OCI-LY7 (cell line): ENCODE data around the gene SNAP91. TPM values are rescaled to one million over a fixed set of nuclear protein-coding genes. Genes with fewer than 3 reads are reported as not detected.

Source experiments
- BruUV-seq: library from RNA; stranded (reverse); fragments of 400-500 nt; replicated peaks from 2 replicates; lab custom pipeline; 2021; lab: Mats Ljungman, UMichigan
- CTCF ChIA-PET: fragments of 300-600 bp; sonication (Branson Sonifier 250); formaldehyde crosslinking; loops from one replicate; lab custom pipeline; 2022; ENCODE audit warnings: antibody characterized with exemption; ENCODE audit not compliant: unreplicated experiment; lab: Charles Lee
- POLR2A ChIA-PET: fragments of 300-600 bp; sonication (Branson Sonifier 250); formaldehyde crosslinking; loops from one replicate; lab custom pipeline; 2022; ENCODE audit warnings: antibody characterized with exemption; lab: Charles Lee
- DNase-seq: peaks from one replicate; pipeline ENCODE4 v3.0.0-alpha.2; 2015; ENCODE audit warnings: low spot score
- H2AFZ ChIP-seq: fragments of 200-600 bp; sonication (generic), shearing (Covaris generic); 2 replicates; pipeline ENCODE4 v1.6.1; 2014; ENCODE audit warnings: mild to moderate bottlenecking, antibody characterized with exemption, low read length, moderate library complexity
- H3K27ac ChIP-seq: fragments of 200-600 bp; sonication (generic); 2 replicates; pipeline ENCODE4 v1.5.1; 2014; ENCODE audit warnings: mixed run types, low read depth, mild to moderate bottlenecking, moderate library complexity, low read length, inconsistent platforms; ENCODE audit not compliant: poor library complexity, severe bottlenecking
- H3K36me3 ChIP-seq: fragments of 200-600 bp; sonication (generic); 2 replicates; pipeline ENCODE4 v1.6.1; 2014; ENCODE audit warnings: mild to moderate bottlenecking, antibody characterized with exemption, low read length, moderate library complexity, mixed read lengths; ENCODE audit not compliant: insufficient read depth
- H3K4me1 ChIP-seq: fragments of 200-600 bp; sonication (generic); 2 replicates; pipeline ENCODE4 v1.5.1; 2014; ENCODE audit warnings: mild to moderate bottlenecking, low read length; ENCODE audit not compliant: insufficient read depth, poor library complexity, severe bottlenecking
- H3K4me2 ChIP-seq: fragments of 200-600 bp; sonication (generic); 2 replicates; pipeline ENCODE4 v1.6.1; 2014; ENCODE audit warnings: mild to moderate bottlenecking, low read length
- H3K4me3 ChIP-seq: fragments of 200-600 bp; sonication (generic); 2 replicates; pipeline ENCODE4 v1.5.1; 2014; ENCODE audit warnings: mild to moderate bottlenecking, low read depth, low read length; ENCODE audit not compliant: poor library complexity, severe bottlenecking
- H3K79me2 ChIP-seq: fragments of 200-600 bp; sonication (generic); 2 replicates; pipeline ENCODE4 v1.6.1; 2016; ENCODE audit warnings: low read depth, mild to moderate bottlenecking, low read length, moderate library complexity, mixed read lengths; ENCODE audit not compliant: insufficient read depth
- H3K9me2 ChIP-seq: fragments of 200-600 bp; sonication (generic); 2 replicates; pipeline ENCODE4 v1.6.1; 2016; ENCODE audit warnings: mild to moderate bottlenecking, low read length, mixed read lengths; ENCODE audit not compliant: insufficient read depth
- H3K9me3 ChIP-seq: fragments of 200-600 bp; sonication (generic); 2 replicates; pipeline ENCODE4 v1.6.1; 2014; ENCODE audit warnings: mild to moderate bottlenecking, mixed run types, low read length, mixed read lengths
- H4K20me1 ChIP-seq: fragments of 200-600 bp; sonication (generic); 2 replicates; pipeline ENCODE4 v1.6.1; 2014; ENCODE audit warnings: mild to moderate bottlenecking, antibody characterized with exemption, low read length, moderate library complexity, mixed read lengths; ENCODE audit not compliant: insufficient read depth
- CTCF ChIP-seq: fragments of 200-600 bp; sonication (generic); conservative IDR thresholded peaks from 2 replicates; pipeline ENCODE4 v1.5.1; 2014; ENCODE audit warnings: mild to moderate bottlenecking, antibody characterized with exemption, low read length, moderate library complexity, mixed read lengths
- EZH2phosphoT487 ChIP-seq: fragments of 200-600 bp; sonication (generic); IDR thresholded peaks from 2 replicates; pipeline ENCODE4 v1.6.1; 2018; ENCODE audit warnings: low read depth, borderline replicate concordance, mild to moderate bottlenecking, mixed run types, antibody characterized with exemption, low read length, moderate library complexity, mixed read lengths
- intact Hi-C: fragments of 100-400 bp; cut with micrococcal nuclease; formaldehyde crosslinking; loops from one replicate; pipeline ENCODE4 v1.10.0; 2022; ENCODE audit not compliant: unreplicated experiment
- total RNA-seq, 2 experiments: library from RNA; depleted of rRNA in 1 of 2; stranded (reverse); fragments of >200 nt in 1 of 2; shearing (Covaris generic) in 1 of 2; gene quantifications; 2 replicates each; pipeline ENCODE4 v1.2.3, GENCODE V29; 2014 to 2022

Gene SNAP91
- total RNA-seq, 2 experiments from 2014 or later: not detected

DNA sequence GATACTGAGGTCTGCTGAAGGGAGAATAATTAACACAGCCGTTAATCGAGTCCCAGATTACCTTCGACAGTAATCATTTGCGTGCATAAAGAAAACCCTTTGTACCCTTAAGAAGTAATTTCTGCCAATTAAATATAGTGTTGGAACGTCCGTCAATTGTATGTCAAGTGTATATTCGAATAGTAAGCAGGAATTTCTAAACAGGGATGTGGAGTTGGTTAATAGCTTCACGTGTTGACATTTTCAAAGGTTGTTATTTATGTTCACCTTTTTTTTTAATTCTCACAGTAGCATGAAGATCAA lies 798 bp upstream of the SNAP91 start:
- Histone ChIP-seq H2AFZ (no peak overlapping the region), H3K9me3 (0 out of 2 replicates have a peak, but pooled peaks cover 4% of the 10 kb centered on the region), H3K9me2 (no peaks in the 10 kb centered on the region), H3K4me3 (no peak overlapping the region), H3K4me2 (no peak overlapping the region), H4K20me1 (no peaks in the 10 kb centered on the region), H3K4me1 (no peaks in the 10 kb centered on the region), H3K36me3 (no peaks in the 10 kb centered on the region), H3K27ac (no peak overlapping the region), H3K79me2 (no peaks in the 10 kb centered on the region)
- CTCF ChIA-PET: no interaction called here
- TF ChIP-seq CTCF (no peak), EZH2phosphoT487 (no peak)
- intact Hi-C loops: no loop called here
- DNase-seq: no peak
- BruUV-seq: no TSS peak
- POLR2A ChIA-PET: interaction anchor here (0.6 kb wide), 1 partner anchor 14 kb away, joined by 4 read pairs; no protein-coding TSS in a partner anchor

GRCh38 chr6:83708546-83708969 lies 343 bp downstream of the SNAP91 start:
- intact Hi-C loops: no loop called here
- Histone ChIP-seq H3K4me3 (no peak overlapping the region), H3K4me1 (no peaks in the 10 kb centered on the region), H3K4me2 (no peak overlapping the region), H2AFZ (no peak overlapping the region), H3K36me3 (no peaks in the 10 kb centered on the region), H3K79me2 (no peaks in the 10 kb centered on the region), H3K9me2 (no peaks in the 10 kb centered on the region), H4K20me1 (no peaks in the 10 kb centered on the region), H3K27ac (no peak overlapping the region), H3K9me3 (0 out of 2 replicates have a peak, but pooled peaks cover 4% of the 10 kb centered on the region)
- TF ChIP-seq EZH2phosphoT487 (no peak), CTCF (no peak)
- CTCF ChIA-PET: no interaction called here
- POLR2A ChIA-PET: no interaction called here
- DNase-seq: no peak
- BruUV-seq: no TSS peak

DNA sequence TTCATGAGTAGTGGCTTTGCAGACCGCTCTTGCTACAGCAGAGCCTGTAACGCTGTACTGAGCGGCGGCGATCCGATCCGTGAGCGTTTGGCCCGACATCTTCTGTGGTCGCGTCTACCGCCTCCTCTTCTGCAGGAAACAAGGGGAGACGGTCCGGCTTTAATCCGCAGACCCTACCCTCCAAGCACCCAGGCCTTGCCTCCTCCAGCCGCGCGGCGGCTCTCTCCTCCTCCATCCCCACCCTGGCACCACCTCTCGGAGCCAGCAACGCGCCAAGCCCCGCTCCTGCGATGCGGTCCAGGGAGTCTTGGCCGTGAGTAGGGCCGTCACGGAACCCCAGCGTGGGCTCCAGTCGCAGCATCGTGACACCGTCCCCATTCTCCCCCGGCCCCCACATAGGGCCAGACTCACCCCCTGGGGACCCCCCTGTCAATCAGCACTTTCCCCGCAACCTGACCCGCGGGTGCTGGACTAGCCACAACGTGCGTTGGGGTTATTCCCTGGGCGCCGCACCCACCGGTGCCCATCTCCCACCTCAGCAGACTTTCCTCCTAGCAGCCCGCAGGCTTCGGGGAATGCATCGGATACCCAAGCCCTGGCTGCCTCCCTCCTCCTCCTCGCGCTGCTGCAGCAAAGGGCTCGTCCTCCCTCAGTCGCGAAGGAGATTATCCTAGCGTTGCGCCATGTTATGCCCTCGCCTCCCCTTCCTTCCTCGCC lies 914 bp downstream of the SNAP91 start:
- no TSS peak for BruUV-seq
- no peak overlapping the region for H3K4me2 ChIP-seq
- no peaks in the 10 kb centered on the region for H4K20me1 ChIP-seq
- H2AFZ ChIP-seq: no peak overlapping the region
- no peaks in the 10 kb centered on the region for H3K79me2 ChIP-seq
- 0 out of 2 replicates have a peak, but pooled peaks cover 4% of the 10 kb centered on the region for H3K9me3 ChIP-seq
- H3K36me3 ChIP-seq: no peaks in the 10 kb centered on the region
- H3K9me2 ChIP-seq: no peaks in the 10 kb centered on the region
- H3K4me3 ChIP-seq: no peak overlapping the region
- TF ChIP-seq CTCF (no peak), EZH2phosphoT487 (no peak)
- H3K27ac ChIP-seq: no peak overlapping the region
- intact Hi-C loops: no loop called here
- DNase-seq: no peak
- POLR2A ChIA-PET: no interaction called here
- no peaks in the 10 kb centered on the region for H3K4me1 ChIP-seq
- CTCF ChIA-PET: no interaction called here
